Thyroid gland (tissue), 4 donors: Measurements from ENCODE around the gene ZNF597.

ENCODE experiments used
- CTCF ChIP-seq, 6 experiments: fragments of 200-600 bp in 3 of 6; fragments of 450-650 bp in 3 of 6; sonication (generic) in 3 of 6; IDR thresholded peaks; one replicate each; pipeline ENCODE4 v1.5.1; 2016 to 2019; ENCODE audit warnings: antibody characterized with exemption in 6 of 6, mild to moderate bottlenecking in 2 of 6, inconsistent platforms in 1 of 6, moderate library complexity in 1 of 6
- POLR2A ChIP-seq, 2 donors: fragments of 450-650 bp; IDR thresholded peaks; one replicate each; pipeline ENCODE4 v1.6.1; 2017; ENCODE audit warnings: antibody characterized with exemption in 2 of 2, mild to moderate bottlenecking in 2 of 2, moderate library complexity in 1 of 2

GRCh38 chr16:3454093-3454492 lies 10.8 kb upstream of the ZNF597 start:
- no peak for TF ChIP-seq CTCF (IDR thresholded peaks at IDR 0.05)
- no peak for TF ChIP-seq POLR2A (IDR thresholded peaks at IDR 0.05)
